ENCODE measurements around the gene FANCC. TPM values are rescaled to one million over a fixed set of nuclear protein-coding genes. Genes with fewer than 3 reads are reported as not detected.

Gene FANCC
- total RNA-seq, 1 experiment from 2014 or later = 19.4 TPM

DNA sequence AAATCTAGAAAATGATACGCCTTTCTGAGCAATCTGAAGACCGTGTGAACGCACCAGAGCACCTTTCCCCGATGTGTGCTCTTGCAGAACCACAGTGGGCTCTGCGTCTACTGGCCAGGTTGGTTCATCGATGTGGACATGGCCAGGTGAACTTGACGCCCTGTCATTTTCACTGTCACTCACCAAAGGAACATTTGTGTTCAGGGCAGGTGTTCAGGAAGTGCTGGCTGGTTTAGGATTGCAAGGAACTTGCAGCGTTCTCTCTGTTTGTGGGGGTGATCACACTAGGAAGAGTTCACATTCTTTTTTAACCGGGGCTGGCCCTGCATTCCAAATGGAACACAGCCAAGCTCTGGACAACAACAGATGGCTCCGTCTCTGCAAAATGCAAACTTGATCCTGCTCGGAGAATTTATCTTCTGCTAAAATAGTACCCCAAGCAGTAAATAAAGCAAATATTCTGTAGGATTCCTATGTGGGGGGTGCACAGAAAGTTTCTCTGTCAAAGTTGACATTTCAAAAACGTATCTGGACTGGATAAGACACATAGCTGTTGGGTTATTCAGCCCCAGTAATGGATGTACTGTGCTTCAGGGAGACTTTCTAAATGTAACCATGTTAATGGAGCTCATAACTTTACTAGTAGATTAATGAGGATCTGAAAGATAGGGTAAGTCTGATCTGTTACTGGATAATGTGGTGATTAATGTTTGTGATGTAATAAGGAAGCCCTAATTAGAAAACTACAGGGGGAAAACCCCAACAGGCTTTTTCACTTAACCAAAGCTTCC is 45.7 kb upstream of the FANCC start:
- Histone ChIP-seq H3K27ac (ENCODE audit: low read depth, low read length) (no peak overlapping the region), H3K36me3 (ENCODE audit: control insufficient read depth in 1 of 2, insufficient read depth in 2 of 2, low read length in 2 of 2) (no peaks in the 10 kb centered on the region), H3K79me2 (ENCODE audit: insufficient read depth, low read length) (no peaks in the 10 kb centered on the region), H3K4me1 (ENCODE audit: control insufficient read depth in 1 of 2, insufficient read depth in 2 of 2, low read length in 2 of 2) (no peaks in the 10 kb centered on the region), H3K9ac (ENCODE audit: low read length) (no peak overlapping the region), H3K9me3 (ENCODE audit: control insufficient read depth in 1 of 2, insufficient read depth in 1 of 2, low read depth in 1 of 2, low read length in 2 of 2) (no peaks in the 10 kb centered on the region), H2AFZ (ENCODE audit: low read depth, low read length, poor library complexity, severe bottlenecking) (no peak overlapping the region), H4K20me1 (ENCODE audit: insufficient read depth) (no peaks in the 10 kb centered on the region), H3K4me2 (ENCODE audit: low read length) (no peak overlapping the region), H3K4me3 (replicated peaks in 1 of 2; ENCODE audit: low read depth in 1 of 2, low read length in 2 of 2) (no peak overlapping the region), H3K9me2 (ENCODE audit: insufficient read depth) (0 out of 2 replicates have a peak, but pooled peaks cover 3% of the 10 kb centered on the region), H3K27me3 (ENCODE audit: insufficient read depth, low read length) (no peaks in the 10 kb centered on the region)
- BruUV-seq (replicated peaks) = no TSS peak
- no peak for DNase-seq (ENCODE audit: low read depth, low spot score)
- ChIA-PET RAD21 (ENCODE audit: low non-redundant PET in 1 of 2, low total read pairs in 2 of 2, uncharacterized antibody in 2 of 2, unreplicated experiment in 2 of 2) (no interaction called here), CTCF (no interaction called here), POLR2A (no interaction called here)
- ATAC-seq = no peak
- no peak for TF ChIP-seq JUND (IDR thresholded peaks at IDR 0.05)
- TF ChIP-seq CEBPB (IDR thresholded peaks at IDR 0.05; ENCODE audit: low read depth) = no peak
- TF ChIP-seq, protein P1, sequence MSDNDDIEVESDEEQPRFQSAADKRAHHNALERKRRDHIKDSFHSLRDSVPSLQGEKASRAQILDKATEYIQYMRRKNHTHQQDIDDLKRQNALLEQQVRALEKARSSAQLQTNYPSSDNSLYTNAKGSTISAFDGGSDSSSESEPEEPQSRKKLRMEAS (IDR thresholded peaks at IDR 0.05) = no peak
- intact Hi-C loops (cut with micrococcal nuclease) = no loop called here

DNA sequence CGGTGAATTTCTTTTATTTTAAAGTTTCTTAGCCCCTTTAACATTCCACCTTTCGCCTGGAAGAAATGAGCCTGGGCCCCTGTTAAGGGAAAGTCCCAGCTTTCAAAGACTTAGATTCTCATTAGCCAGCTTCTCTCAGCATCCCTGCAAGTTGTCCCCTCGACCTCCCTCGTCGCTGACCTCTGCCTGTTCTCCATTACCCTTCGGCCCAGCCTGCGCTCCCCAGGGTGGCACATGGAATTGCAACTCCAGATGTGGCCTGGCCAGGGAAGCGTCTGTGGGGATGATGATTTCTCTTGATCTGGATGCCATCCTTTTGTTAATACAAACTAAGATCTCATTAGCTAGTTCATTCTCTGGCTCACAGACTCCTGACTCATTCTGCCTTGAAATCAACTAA is 43.4 kb upstream of the FANCC start:
- Histone ChIP-seq H3K4me1 (ENCODE audit: control insufficient read depth in 1 of 2, insufficient read depth in 2 of 2, low read length in 2 of 2) (no peaks in the 10 kb centered on the region), H3K4me2 (ENCODE audit: low read length) (no peak overlapping the region), H3K27me3 (ENCODE audit: insufficient read depth, low read length) (no peaks in the 10 kb centered on the region), H3K9me3 (ENCODE audit: control insufficient read depth in 1 of 2, insufficient read depth in 1 of 2, low read depth in 1 of 2, low read length in 2 of 2) (no peaks in the 10 kb centered on the region), H3K79me2 (ENCODE audit: insufficient read depth, low read length) (no peaks in the 10 kb centered on the region), H4K20me1 (ENCODE audit: insufficient read depth) (no peaks in the 10 kb centered on the region), H3K36me3 (ENCODE audit: control insufficient read depth in 1 of 2, insufficient read depth in 2 of 2, low read length in 2 of 2) (no peaks in the 10 kb centered on the region), H3K4me3 (replicated peaks in 1 of 2; ENCODE audit: low read depth in 1 of 2, low read length in 2 of 2) (no peak overlapping the region), H2AFZ (ENCODE audit: low read depth, low read length, poor library complexity, severe bottlenecking) (no peak overlapping the region), H3K9me2 (ENCODE audit: insufficient read depth) (0 out of 2 replicates have a peak, but pooled peaks cover 3% of the 10 kb centered on the region), H3K9ac (ENCODE audit: low read length) (no peak overlapping the region), H3K27ac (ENCODE audit: low read depth, low read length) (no peak overlapping the region)
- DNase-seq (ENCODE audit: low read depth, low spot score) = no peak
- BruUV-seq (replicated peaks) = no TSS peak
- ChIA-PET POLR2A (no interaction called here), CTCF (no interaction called here), RAD21 (ENCODE audit: low non-redundant PET in 1 of 2, low total read pairs in 2 of 2, uncharacterized antibody in 2 of 2, unreplicated experiment in 2 of 2) (no interaction called here)
- no peak for ATAC-seq
- TF ChIP-seq SIN3A (IDR thresholded peaks at IDR 0.05; ENCODE audit: low read depth) (no peak), CBX3 (IDR thresholded peaks at IDR 0.05; ENCODE audit: low read depth) (no peak)
- intact Hi-C loops (cut with micrococcal nuclease) = no loop called here
